Activated naive CD4-positive, alpha-beta T cell treated with anti-CD3 and anti-CD28 coated beads, Interleukin-2, amount 50 U/mL, for 72 hours (primary cell): Measurements from ENCODE around the gene BACH1. TPM values are rescaled to one million over a fixed set of nuclear protein-coding genes. Genes with fewer than 3 reads are reported as not detected.

Source experiments
- ATAC-seq, 2 donors: fragments of 150-1000 bp; cut with Tn5 transposase; 2 replicates each; pipeline ENCODE4 v1.10.0; 2021; ENCODE audit warnings: mild to moderate bottlenecking in 2 of 2, moderate library complexity in 2 of 2
- DNase-seq, 2 donors: peaks; one replicate each; pipeline ENCODE4 v3.0.0; 2021 to 2022; ENCODE audit warnings: low spot score in 2 of 2
- H3K27ac Mint-ChIP-seq, 2 donors: one replicate each; pipeline ENCODE4 v1.8.0; 2022; ENCODE audit warnings: mild to moderate bottlenecking in 2 of 2, mixed read lengths in 2 of 2
- H3K36me3 Mint-ChIP-seq, 2 donors: one replicate each; pipeline ENCODE4 v1.8.0; 2022; ENCODE audit warnings: mixed read lengths in 2 of 2
- H3K9me3 Mint-ChIP-seq, 2 donors: one replicate each; pipeline ENCODE4 v1.8.0; 2022; ENCODE audit warnings: mixed read lengths in 2 of 2
- total RNA-seq, 2 donors: library from RNA; stranded (reverse); gene quantifications; one replicate each; pipeline ENCODE4 v1.2.3, GENCODE V29; 2022

BACH1 gene
- total RNA-seq, 2 donors from 2014 or later, result 22.1 to 40.7 TPM

DNA sequence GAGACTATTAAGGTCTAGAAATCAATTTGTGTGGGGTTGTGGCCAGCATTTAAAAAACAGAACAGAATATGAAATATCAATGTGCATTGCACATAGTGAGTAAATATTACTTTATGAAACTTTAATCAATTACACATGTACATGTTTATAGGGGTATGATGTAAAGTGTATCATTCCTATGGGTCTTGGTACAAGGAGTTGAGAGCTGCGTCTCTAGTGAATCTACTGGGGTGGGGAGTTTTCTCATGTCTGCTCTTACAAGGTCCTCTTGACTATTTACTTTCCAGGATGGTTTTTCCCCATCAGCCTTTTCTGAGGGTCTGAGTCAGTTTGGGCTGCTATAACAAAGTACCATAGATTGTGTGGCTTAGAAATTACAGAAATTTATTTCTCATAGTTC lies 75.8 kb downstream of the BACH1 start:
- ATAC-seq, result no peak
- peaks cover 0 to 4% of the 10 kb centered on the region in 2 donors for H3K9me3 Mint-ChIP-seq
- H3K36me3 Mint-ChIP-seq, result peaks cover 7 to 8% of the 10 kb centered on the region in 2 donors

DNA sequence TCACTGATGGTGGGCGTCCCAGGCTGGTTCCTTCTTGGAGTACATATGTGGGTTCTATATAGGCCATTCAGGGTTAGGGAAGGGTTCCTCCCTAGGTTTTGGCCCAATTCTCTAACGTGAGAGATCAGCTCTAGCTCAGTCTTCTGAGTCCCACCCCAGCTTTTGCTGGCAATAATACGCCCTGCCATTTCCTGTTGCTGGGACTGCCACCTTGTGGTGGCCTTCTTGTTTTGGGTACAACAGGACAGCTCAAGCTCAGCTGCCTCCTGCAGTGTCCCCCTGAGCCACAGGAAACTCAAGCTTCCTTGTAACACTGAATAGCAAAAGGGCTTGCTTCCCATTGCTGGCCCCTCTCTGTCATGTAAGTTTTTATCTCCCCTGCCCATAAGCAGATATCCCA lies 77.8 kb downstream of the BACH1 start:
- no peak overlapping the region for H3K27ac Mint-ChIP-seq
- H3K9me3 Mint-ChIP-seq, result peaks cover 0 to 4% of the 10 kb centered on the region in 2 donors
- ATAC-seq, result peak; percentile 36 to 69

More for the DNA sequence above, 75.8 kb downstream of the BACH1 start:
- H3K27ac Mint-ChIP-seq, result no peak overlapping the region
- DNase-seq, result no peak

DNA sequence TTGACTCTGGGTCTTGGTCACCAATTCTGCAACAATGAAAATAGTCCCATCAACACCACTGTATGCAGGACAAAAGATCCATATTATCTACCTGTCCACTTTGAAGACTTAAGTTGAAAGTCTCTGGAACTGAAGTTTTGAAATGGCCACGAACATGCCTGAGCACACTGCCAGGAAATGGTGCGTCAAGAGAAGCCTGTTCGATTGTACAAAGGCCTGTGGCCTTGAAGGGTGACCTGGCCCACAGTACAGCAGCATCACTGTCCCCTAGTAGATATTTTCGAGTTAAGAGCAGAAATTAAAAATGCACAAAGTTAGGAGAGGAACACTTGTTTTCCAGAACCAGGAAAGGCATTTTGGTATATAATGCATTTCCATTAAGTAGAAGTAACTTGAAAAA lies 78.5 kb downstream of the BACH1 start:
- peaks cover 7 to 8% of the 10 kb centered on the region in 2 donors for H3K36me3 Mint-ChIP-seq
- no peak for ATAC-seq
- no peak for DNase-seq
- peak overlapping the region in 1 of 2 donors; percentile 5 for H3K27ac Mint-ChIP-seq
- H3K9me3 Mint-ChIP-seq, result peaks cover 0 to 4% of the 10 kb centered on the region in 2 donors

More for the DNA sequence above, 77.8 kb downstream of the BACH1 start:
- H3K36me3 Mint-ChIP-seq, result peaks cover 7 to 8% of the 10 kb centered on the region in 2 donors
- DNase-seq, result peak in 1 of 2 donors; percentile 54

DNA sequence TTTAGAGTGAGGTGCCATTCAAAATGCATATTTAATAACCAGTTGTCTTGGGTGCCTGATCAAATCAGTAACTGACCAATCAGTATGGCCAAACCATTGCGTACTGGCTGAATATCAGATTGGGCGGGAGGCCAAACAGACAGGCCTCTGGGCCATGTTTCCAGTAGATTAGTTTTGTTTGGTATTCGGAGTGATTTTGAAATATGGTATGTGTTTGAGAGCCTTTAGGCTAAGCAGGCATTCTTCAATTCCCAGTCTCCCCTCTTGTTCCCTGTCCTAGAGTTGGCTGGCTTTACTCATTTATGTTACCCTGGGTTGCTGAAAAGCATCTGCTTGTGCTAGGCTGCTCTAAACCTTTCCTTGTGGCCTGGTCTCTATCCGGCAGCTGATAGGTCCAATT lies 80.1 kb downstream of the BACH1 start:
- ATAC-seq (no peak), DNase-seq (no peak)
- H3K36me3 Mint-ChIP-seq, result peaks cover 1 to 2% of the 10 kb centered on the region in 2 donors
- H3K9me3 Mint-ChIP-seq, result no peaks in the 10 kb centered on the region
- H3K27ac Mint-ChIP-seq, result no peak overlapping the region

DNA sequence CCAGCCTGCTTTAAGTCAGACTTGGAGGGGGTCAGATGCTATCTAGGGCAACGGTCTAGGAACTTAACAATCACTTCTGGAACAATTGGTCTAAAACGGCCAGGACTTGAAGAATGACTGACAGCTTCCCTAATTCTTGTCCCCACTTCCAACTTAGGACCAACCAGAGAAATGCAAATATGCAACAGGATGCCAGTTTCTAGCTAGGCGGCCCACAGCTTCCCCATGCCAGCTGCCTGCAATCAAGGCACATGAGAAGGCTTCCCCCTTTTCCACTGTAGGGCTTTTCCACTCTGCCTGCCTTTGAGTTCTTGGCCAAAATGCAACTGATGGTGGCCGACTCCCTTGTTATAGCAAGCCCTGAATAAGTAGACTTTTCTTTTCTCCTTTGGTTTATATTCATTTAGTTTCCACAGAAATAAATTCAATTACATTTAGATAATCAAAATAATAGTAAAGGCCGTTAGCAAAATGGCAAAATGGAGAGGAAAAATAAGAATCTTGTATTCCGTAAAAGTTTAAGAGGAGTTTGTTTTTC lies 80.9 kb downstream of the BACH1 start:
- H3K36me3 Mint-ChIP-seq, result no peaks in the 10 kb centered on the region
- ATAC-seq (no peak), DNase-seq (no peak)
- H3K27ac Mint-ChIP-seq, result no peak overlapping the region
- H3K9me3 Mint-ChIP-seq, result no peaks in the 10 kb centered on the region

DNA sequence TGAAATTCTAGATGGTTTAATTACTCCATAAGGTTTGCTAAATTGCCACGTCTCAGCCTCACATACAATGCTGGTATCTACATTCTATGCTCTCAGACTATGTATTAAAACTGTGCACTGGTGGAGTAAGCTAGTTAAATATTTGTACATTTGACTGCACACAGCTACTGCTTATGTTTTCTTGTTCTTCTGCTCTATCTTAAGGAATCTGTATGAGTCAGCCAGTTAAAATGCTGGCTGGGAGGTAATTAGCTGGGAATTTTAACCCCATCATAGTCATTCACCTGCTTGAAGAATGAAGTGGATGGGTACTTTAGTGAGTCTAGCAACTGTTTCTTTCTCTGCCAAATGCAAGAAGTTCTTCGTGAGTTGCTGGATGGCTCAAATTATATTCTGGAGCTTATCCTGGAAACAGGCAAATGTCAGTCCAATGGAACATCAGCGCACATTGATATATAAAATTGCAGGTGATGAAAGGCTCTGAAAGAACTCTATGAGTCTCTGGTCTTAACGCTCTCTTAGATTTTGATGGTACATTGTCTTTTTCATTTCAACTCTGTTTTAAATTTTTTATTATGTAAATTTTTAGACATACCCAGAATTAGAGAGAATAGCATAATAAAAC lies 83.4 kb downstream of the BACH1 start:
- no peaks in the 10 kb centered on the region for H3K9me3 Mint-ChIP-seq
- no peak overlapping the region for H3K27ac Mint-ChIP-seq
- no peak for ATAC-seq
- no peak for DNase-seq
- H3K36me3 Mint-ChIP-seq, result no peaks in the 10 kb centered on the region

DNA sequence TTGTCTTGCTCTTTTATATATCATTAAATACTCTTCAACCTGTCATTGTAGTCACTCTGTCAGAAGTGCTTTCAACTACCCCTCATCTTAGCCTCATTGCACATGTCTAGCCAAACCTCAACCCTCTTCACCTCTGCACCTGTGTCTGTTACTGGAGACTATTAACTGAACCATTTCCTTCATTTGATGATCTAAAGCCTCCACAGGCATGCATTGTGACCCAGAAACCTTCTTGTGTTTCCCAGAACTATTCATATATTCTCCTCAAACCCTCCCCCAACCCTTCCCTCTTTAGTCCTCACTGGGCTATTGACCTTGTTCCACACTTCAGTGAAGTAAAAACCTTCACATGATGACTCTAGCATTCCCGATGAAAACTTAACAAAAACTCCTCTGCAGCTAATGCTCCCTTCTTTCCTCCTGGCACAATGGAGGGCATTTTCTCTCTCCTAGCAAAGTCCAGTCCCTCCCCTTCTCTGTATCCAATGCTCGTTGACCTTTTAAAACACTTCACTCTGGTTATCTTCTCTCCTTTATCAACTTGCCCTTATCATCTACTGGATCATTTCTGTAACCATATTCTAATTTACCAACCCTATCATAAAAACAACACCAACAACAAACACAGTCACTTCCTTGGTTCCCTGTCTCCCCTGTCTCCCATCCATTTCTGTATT lies 86.1 kb downstream of the BACH1 start:
- Mint-ChIP-seq H3K27ac (no peak overlapping the region), H3K9me3 (no peaks in the 10 kb centered on the region), H3K36me3 (no peaks in the 10 kb centered on the region)
- ATAC-seq, result no peak
- no peak for DNase-seq

DNA sequence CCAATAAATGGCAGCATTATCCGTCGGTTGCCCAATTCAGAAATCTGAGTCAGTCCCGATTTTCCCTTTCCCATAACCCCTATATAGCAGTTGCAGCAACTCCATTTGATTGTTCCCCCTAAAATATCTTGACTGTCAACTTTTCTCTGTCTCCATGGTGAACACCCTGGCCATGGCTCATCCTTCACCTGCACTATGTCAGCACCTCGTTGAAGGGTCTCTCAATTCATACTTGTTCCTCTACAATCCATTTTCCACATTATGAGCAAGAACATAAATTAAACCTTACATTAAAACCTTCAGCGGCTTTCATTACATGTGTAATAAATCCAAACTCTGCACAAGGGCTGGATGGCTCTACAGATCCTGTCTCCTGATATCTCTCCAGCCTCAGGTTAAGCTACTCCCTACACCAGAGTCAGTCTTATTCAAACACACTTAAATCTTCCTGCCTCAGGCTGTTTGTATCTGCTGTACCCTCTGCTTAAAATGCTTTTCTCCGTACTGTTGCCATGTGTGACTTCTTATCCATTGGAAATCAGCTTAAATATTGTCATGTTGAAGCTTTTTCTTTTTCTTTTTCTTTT lies 87.3 kb downstream of the BACH1 start:
- ATAC-seq (no peak), DNase-seq (no peak)
- Mint-ChIP-seq H3K27ac (no peak overlapping the region), H3K9me3 (no peaks in the 10 kb centered on the region), H3K36me3 (no peaks in the 10 kb centered on the region)

DNA sequence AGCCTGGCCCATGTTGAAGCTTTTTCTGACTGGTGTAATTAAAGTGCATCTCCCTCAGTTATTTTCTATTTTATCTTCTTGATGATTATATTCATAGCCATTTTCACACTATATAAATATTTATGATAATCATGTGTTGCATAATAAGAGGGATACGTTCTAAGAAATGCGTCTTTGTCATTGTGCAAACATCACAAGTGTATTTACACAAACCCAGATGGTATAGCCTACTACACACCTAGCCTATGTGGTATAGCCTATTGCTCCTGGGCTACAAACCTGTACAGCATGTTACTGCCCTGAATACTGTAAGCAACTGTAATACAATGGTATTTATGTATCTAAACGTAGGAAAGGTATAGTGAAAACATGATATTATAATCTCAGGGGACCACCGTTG lies 88.1 kb downstream of the BACH1 start:
- no peak overlapping the region for H3K27ac Mint-ChIP-seq
- no peaks in the 10 kb centered on the region for H3K9me3 Mint-ChIP-seq
- DNase-seq (no peak), ATAC-seq (no peak)
- no peaks in the 10 kb centered on the region for H3K36me3 Mint-ChIP-seq

DNA sequence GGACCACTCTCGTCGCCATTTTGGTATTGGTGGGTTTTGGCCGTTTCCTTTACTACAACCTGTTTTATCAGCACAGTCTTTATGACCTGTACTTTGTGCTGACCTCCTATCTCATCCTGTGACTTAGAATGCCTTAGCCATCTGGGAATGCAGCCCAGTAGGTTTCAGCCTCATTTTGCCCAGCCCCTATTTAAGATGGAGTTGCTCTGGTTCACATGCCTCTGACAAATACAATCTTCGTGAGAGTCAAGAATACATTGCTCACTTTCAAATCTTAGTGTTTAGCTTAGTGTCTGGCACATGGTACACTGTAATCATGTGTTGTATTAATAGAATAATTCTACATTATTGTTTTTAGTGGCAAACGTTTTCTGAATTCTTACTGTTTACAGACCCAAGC lies 88.9 kb downstream of the BACH1 start:
- Mint-ChIP-seq H3K9me3 (no peaks in the 10 kb centered on the region), H3K36me3 (peaks cover 0 to 2% of the 10 kb centered on the region in 2 donors), H3K27ac (no peak overlapping the region)
- DNase-seq, result no peak
- ATAC-seq, result no peak

DNA sequence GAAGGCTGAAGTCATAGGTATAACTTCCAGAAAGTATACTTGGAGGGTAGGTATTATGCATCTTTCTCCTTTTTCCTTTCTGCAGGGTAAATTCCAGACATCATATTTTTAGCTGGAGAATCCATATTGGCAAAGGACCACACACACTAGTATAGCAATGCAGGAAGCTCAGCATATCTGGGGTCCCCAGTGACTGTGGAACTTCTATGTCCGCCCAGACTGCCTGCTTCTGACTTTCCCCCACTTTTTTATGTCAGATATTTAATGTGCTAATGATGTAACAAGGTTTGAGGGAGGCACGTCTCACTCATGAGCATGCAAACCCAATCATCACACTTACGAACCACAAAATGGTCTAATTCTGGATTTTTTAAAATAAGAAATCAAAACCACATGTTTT lies 90.4 kb downstream of the BACH1 start:
- Mint-ChIP-seq H3K36me3 (peaks cover 0 to 15% of the 10 kb centered on the region in 2 donors), H3K9me3 (peaks cover 0 to 3% of the 10 kb centered on the region in 2 donors), H3K27ac (no peak overlapping the region)
- no peak for DNase-seq
- no peak for ATAC-seq

DNA sequence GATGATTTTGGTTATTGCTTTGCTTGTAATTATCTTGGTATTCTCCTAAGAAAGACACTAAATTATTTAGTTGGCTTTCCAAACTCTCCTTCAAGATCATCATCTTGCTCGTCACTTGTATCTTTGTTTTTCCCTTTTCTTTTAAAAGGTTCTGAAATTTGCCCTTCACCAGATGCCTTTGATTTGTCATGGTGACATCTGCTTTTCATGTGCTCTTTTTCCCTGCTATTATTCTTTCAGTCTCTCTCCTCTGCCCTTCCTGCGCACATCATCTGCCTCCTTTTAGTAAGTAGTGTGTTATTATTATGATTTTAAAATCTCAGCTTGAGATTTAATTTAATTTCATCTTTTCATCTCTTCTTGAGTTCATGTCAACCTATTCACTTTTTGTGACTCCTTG lies 92.1 kb downstream of the BACH1 start:
- Mint-ChIP-seq H3K9me3 (peaks cover 0 to 3% of the 10 kb centered on the region in 2 donors), H3K36me3 (peaks cover 0 to 15% of the 10 kb centered on the region in 2 donors), H3K27ac (no peak overlapping the region)
- DNase-seq, result no peak
- ATAC-seq, result no peak

DNA sequence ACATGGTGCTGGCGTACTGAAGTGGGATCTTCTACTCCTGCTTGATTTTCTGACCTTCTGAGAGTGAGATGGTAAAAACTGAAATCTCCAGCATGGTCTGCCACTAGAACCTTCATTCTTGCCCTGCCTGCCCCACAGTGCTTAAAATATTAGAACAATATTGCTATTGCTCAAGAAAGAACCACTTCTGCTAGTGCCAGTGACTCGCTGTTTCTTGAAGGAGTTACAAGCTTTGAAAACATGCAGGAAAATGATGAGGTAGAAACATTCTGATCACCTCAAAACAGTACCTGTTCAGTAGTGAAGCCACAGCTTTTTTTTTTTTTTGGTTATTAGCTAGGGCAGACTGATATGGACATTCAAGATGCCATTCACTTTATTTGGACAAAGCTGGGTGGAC lies 95.3 kb downstream of the BACH1 start:
- Mint-ChIP-seq H3K36me3 (peaks cover 9 to 23% of the 10 kb centered on the region in 2 donors), H3K9me3 (peaks cover 7 to 11% of the 10 kb centered on the region in 2 donors), H3K27ac (no peak overlapping the region)
- DNase-seq (no peak), ATAC-seq (no peak)

Other genes starting within 250 kb of the BACH1 start
- gene CCT8, start 225.3 kb upstream of the BACH1 start, total RNA-seq, result 100 to 1,000 TPM; 408 to 420 TPM
- gene MAP3K7CL, start 168.3 kb upstream of the BACH1 start, total RNA-seq, result 1 to 10 TPM; 5.4 to 8.6 TPM